Measurements from ENCODE around the gene AKAP7. TPM values are rescaled to one million over a fixed set of nuclear protein-coding genes. Genes with fewer than 3 reads are reported as not detected.

The AKAP7 gene
- total RNA-seq, 1 donor from 2014 or later, result 10.9 TPM

DNA sequence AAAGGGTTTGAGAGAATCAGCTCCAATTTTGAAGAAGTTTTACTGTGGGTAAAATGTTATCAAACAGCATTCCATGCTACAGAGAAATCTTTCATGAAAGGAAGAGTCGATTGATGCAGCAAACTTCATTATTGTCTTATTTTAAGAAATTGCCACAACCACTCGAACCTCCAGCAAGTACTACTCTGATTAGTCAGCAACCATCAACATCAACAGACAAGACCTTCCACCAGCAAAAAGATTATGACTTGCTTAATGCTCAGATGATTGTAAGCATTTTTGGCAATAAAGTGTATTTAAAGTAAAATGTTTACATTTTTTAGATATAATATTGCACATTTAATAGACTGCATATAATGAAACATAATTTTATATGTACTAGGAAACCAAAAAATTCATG is 87.5 kb downstream of the AKAP7 start:
- no peak for DNase-seq
- Histone ChIP-seq H3K27me3 (ENCODE audit: low read depth) (no peaks in the 10 kb centered on the region), H3K4me3 (no peak overlapping the region), H3K27ac (replicated peaks) (no peak overlapping the region), H3K4me1 (no peaks in the 10 kb centered on the region), H3K36me3 (peaks cover 14% of the 10 kb centered on the region), H3K9me3 (replicated peaks) (no peaks in the 10 kb centered on the region)
- intact Hi-C loops (cut with micrococcal nuclease), result no loop called here
- TF ChIP-seq, protein P1, sequence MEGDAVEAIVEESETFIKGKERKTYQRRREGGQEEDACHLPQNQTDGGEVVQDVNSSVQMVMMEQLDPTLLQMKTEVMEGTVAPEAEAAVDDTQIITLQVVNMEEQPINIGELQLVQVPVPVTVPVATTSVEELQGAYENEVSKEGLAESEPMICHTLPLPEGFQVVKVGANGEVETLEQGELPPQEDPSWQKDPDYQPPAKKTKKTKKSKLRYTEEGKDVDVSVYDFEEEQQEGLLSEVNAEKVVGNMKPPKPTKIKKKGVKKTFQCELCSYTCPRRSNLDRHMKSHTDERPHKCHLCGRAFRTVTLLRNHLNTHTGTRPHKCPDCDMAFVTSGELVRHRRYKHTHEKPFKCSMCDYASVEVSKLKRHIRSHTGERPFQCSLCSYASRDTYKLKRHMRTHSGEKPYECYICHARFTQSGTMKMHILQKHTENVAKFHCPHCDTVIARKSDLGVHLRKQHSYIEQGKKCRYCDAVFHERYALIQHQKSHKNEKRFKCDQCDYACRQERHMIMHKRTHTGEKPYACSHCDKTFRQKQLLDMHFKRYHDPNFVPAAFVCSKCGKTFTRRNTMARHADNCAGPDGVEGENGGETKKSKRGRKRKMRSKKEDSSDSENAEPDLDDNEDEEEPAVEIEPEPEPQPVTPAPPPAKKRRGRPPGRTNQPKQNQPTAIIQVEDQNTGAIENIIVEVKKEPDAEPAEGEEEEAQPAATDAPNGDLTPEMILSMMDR (IDR thresholded peaks at IDR 0.05; ENCODE audit: borderline replicate concordance), result no peak

DNA sequence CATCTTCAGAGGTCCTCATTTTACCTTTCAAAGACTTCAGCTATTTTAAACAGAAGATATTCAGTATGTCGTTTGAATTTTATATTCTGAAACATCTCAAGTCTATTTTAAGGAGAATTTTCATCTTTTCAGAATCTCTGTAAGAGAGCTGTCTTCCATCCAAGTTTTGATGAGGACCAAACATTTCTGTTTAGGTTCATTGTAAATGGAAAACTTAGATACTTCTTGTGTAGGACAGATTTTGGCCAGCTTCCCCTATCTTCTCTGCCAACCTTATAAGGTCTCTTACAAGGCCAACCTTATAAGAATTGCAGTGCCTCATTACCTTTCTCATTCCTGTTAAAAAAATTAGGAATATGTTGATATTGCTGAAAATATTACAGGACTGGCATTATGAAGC is 88.1 kb downstream of the AKAP7 start:
- peaks cover 14% of the 10 kb centered on the region for H3K36me3 ChIP-seq
- H3K4me1 ChIP-seq, result no peaks in the 10 kb centered on the region
- H3K27me3 ChIP-seq (ENCODE audit: low read depth), result no peaks in the 10 kb centered on the region
- H3K27ac ChIP-seq (replicated peaks), result no peak overlapping the region
- intact Hi-C loops (cut with micrococcal nuclease), result no loop called here
- no peak overlapping the region for H3K4me3 ChIP-seq
- no peaks in the 10 kb centered on the region for H3K9me3 ChIP-seq (replicated peaks)
- TF ChIP-seq, protein P1 (IDR thresholded peaks at IDR 0.05; ENCODE audit: borderline replicate concordance), result no peak
- no peak for DNase-seq

DNA sequence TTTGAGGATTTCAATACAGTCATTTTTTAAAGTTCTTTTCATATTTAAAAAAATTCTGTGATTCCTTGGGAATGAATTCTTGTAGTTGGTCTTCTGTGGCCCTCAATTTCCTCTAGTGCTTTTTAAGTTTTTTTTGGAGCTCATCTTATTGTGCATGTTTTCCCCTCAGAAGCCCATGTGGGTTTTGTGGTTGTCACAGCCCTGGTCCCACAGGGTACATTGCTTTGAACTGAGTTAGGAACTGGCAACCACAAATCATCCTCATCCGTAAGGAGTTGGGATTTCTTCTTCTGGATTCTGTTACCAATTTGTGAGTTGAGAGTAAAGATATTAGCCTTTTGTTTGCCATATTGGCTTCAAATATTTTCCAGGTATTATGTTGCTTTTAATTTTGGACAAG is 89.9 kb downstream of the AKAP7 start:
- Histone ChIP-seq H3K9me3 (replicated peaks) (no peaks in the 10 kb centered on the region), H3K4me1 (no peaks in the 10 kb centered on the region), H3K36me3 (peaks cover 14% of the 10 kb centered on the region), H3K27me3 (ENCODE audit: low read depth) (no peaks in the 10 kb centered on the region), H3K4me3 (no peak overlapping the region), H3K27ac (replicated peaks) (no peak overlapping the region)
- intact Hi-C loops (cut with micrococcal nuclease), result no loop called here
- TF ChIP-seq, protein P1 (IDR thresholded peaks at IDR 0.05; ENCODE audit: borderline replicate concordance), result no peak
- DNase-seq, result no peak

DNA sequence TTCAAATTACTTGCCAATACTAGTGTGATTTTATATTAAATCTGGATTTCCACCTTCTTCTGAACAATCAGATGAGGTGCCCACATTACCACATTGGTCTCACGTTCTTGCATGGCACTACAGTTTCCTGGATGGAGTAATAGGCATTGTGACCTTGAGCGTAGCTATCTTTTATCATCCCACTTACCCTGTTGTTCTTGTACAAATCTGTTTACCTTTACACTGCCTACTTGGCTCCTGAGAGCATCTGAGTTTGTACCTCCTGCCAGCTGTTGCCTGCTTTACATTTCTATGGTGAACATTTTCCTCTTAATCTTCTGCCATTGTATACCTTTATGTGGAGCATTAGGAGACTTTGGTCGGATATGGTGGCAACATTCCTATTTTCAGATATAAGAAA is 90.7 kb downstream of the AKAP7 start:
- Histone ChIP-seq H3K9me3 (replicated peaks) (no peaks in the 10 kb centered on the region), H3K27ac (replicated peaks) (no peak overlapping the region), H3K4me3 (no peak overlapping the region), H3K27me3 (ENCODE audit: low read depth) (no peaks in the 10 kb centered on the region), H3K36me3 (peaks cover 11% of the 10 kb centered on the region), H3K4me1 (no peaks in the 10 kb centered on the region)
- DNase-seq, result no peak
- intact Hi-C loops (cut with micrococcal nuclease), result no loop called here
- TF ChIP-seq, protein P1 (IDR thresholded peaks at IDR 0.05; ENCODE audit: borderline replicate concordance), result no peak

DNA sequence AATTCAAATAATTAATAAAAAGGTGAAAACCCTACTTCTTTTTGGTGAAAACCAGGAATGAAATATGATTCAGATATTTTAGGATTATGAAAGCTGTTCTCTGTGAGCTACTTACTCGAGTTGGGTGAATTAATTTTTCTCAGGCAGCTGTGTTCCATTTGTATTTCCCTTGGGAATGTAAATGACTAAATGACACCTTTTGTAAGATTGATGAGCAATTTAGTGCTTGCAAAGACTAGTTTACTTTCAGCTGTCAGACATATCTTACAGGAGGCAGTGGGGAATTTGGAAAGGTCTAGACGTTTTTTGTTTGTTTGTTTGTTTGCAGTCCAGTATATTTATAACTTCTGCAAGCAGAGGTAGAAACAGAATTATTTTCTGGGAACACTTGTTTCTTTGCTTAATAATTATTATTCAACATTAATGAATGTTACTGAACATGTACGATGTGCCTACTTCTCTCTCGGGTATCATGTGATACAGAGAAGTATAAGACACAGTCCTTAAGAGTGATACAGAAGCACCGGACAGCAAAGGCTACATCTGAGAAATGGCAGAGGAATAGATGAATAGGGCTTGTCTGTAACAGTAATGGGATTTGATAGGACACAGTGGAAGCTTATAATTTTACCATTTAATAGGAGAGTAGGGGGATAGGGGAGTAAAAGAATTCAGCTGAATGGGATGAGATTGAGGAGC is 91.3 kb downstream of the AKAP7 start:
- Histone ChIP-seq H3K9me3 (replicated peaks) (no peaks in the 10 kb centered on the region), H3K4me1 (no peaks in the 10 kb centered on the region), H3K27me3 (ENCODE audit: low read depth) (no peaks in the 10 kb centered on the region), H3K27ac (replicated peaks) (no peak overlapping the region), H3K4me3 (no peak overlapping the region), H3K36me3 (peaks cover 5% of the 10 kb centered on the region)
- intact Hi-C loops (cut with micrococcal nuclease), result no loop called here
- TF ChIP-seq, protein P1 (IDR thresholded peaks at IDR 0.05; ENCODE audit: borderline replicate concordance), result no peak
- no peak for DNase-seq

All from left ventricle myocardium inferior (tissue), 1 donor.